H54 (cell line): Measurements from ENCODE around the gene DNM1.

Experiments
- DNase-seq: peaks from one replicate; pipeline ENCODE4 v3.0.0; 2011; ENCODE audit warnings: low spot score, mixed read lengths; ENCODE audit not compliant: insufficient read length
- FAIRE-seq: peaks from 3 replicates; lab custom pipeline; 2011; peaks lifted over from hg19 to GRCh38; lab: Jason Lieb, UNC
- POLR2A ChIP-seq: IDR thresholded peaks from 2 replicates; pipeline ENCODE4 v1.6.1; 2011; ENCODE audit warnings: low read depth, mild to moderate bottlenecking, low read length

Gene DNM1

DNA sequence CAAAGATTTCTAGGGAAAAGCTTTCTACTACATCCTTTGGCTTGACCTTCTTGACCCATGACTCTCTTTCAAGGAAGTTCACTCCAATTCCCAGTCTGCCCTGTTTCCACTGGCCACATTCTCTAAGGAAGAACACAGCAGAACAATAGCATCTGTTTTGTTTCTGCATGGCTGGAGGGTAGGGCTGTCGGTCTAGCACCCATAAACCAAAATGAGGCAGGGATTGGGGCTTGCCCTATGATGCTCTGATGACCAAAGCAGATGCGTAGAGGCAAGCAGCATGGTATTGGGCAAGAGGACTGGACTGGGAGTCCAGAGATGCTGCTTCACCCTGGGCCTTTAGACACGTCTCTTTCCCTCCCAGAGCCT lies 48.5 kb downstream of the DNM1 start:
- DNase-seq, result peak; percentile 86
- TF ChIP-seq POLR2A, result no peak
- no peak for FAIRE-seq

GRCh38 chr9:128252317-128253139 lies 49.3 kb downstream of the DNM1 start:
- DNase-seq, result no peak
- no peak for TF ChIP-seq POLR2A
- no peak for FAIRE-seq

DNA sequence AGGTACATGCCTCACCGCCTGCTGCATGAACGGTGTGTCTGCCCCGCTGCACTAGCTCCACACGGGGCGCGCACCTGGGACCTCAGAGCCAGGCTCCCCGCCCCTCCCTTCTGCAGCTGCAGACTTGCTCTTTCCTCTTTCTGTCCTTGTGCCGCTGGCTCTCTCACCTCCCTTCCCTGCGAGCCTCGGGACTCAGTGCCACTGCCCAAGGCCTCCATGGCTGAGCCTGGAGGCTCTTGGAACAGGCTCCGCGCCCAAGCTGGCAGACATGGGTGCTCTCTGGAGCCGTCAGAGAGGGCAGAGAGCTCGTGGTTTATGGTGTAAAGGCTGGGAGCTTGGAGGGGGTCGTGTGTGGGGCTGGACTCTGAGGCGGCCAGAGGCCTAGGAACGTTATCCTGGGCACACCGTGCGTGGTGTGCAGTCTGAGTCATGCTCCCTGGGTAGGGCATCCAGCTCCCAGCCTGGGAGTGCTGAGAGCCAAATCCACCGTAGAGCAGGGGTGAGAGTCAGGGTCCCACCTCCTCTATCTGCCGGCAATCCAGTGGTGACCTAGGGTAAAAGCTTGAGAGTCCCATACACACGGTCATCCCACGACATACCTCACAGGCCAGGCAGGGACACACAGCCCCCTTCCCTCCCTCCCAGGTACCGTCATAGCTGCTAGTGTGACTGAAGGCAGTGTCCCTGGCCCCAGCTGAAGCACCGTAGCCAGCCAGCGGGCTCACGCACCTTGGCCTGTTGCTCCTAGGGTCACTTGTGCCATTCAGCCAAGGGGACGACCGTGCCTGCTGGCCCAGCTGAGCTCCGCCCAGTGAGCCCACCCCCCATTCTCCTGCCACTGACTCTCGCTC lies 50.2 kb downstream of the DNM1 start:
- no peak for TF ChIP-seq POLR2A
- FAIRE-seq (no peak), DNase-seq (no peak)

- no peak for FAIRE-seq
- no peak for DNase-seq
- no peak for TF ChIP-seq POLR2A
Observed at GRCh38 chr9:128253991-128254346, 50.8 kb downstream of the DNM1 start.

- no peak for TF ChIP-seq POLR2A
- FAIRE-seq (no peak), DNase-seq (no peak)
Observed at GRCh38 chr9:128254362-128254761, 51.2 kb downstream of the DNM1 start.

DNA sequence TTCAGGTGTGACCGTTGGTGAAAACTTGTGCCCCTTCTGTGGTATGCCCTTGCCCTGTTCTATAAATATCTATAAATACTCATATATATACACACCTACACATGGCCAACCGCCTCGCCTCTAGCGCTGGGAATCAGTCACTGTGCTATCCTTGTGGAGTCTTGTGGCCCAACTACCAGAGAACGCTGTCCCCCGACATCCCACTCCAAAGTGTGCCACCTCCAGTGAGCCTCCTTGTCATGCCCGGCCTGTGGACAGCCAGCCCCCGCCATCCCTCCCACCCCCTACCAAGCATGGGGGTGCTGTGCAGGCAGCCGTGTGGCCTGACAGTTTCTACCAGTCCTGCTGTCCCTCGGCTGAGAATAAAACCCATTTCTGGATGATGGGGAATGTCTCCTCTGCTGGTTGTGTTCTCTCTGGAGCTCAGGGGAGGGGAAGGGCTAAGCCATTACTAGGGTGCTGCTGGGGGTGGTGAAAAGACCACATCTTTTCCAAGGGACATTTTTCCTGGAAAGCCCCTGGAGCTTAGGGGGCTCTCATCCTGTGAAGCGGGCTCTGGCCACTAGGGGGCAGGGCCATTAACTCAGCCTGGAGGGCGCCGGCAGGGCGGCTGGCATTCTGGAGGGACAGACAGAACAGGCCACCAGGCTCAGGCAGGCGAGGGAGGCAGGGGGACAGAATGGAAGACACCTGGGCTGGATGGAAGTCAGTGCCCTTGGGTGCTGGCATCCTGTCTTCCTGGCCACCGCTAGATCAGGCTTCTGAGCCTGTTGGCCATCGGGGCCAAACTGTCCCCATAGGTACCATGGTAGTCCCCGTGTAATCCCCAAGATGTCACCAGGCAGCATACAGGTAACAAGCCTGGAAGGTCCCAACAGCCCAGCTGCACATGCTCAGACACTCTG lies 51.9 kb downstream of the DNM1 start:
- TF ChIP-seq POLR2A, result no peak
- no peak for FAIRE-seq
- DNase-seq, result peak; percentile 95

DNA sequence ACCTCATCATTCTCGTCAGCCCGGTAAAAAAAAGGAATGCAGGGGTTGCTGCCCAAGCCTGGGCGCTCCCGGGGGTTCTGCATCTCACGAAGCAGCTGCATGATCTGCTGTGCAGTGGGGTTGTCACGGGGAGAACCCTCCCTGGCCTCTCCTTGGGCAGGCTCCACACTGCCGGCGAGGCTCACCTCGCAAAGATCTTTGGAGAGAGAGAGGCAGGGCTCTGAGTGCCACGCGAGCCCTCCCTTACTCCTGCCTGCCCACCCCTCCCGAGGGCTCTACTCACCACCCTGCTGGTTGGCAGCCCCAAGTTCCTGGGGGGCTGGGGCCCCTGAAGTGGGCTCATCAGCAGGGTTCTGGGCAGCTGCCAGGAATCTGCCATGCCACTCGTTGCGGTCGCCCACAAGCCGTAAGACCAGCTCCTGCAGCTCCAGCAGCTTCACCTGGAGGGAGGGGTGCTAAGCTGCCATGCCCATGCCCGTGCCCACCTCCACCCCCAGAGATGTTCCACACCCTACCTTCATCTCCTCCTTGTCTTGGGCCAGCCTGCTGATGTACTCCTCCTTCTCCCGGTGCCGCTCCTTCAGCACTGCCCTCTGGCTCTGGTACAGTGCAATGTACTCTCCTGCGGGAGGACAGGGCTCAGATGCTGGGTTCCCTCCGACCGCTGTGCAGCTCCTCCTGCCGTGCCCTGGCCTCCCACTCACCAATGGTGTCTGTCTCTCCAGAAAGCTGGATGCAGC lies 54.1 kb downstream of the DNM1 start:
- no peak for FAIRE-seq
- no peak for DNase-seq

GRCh38 chr9:128257907-128258306 lies 54.7 kb downstream of the DNM1 start:
- TF ChIP-seq POLR2A, result no peak
- no peak for FAIRE-seq

More for the DNA sequence above, 54.1 kb downstream of the DNM1 start:
- TF ChIP-seq POLR2A, result no peak

DNA sequence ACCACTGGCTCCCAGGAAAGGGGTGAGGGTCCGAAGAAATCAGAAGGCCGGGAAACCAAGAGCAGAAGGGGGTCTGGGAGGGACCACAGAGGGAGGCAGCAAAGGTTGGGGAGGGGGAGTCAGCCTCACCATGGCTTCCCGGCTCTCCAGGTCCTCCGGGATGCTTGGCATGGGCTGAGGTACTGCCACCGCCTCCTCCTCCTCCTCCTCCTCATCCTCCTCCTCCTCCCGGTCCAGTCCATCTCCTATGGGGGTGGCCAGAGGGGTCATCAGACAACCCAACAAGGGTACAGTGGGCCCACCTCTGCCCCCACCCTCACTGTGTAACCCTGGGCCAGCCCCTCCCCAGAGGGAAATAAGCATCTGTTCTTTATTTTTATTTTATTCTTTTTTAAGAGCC lies 55.1 kb downstream of the DNM1 start:
- TF ChIP-seq POLR2A, result no peak
- FAIRE-seq, result no peak
- DNase-seq, result no peak

More at GRCh38 chr9:128257907-128258306, 54.7 kb downstream of the DNM1 start:
- no peak for DNase-seq

- no peak for TF ChIP-seq POLR2A
- FAIRE-seq (no peak), DNase-seq (no peak)
Observed at GRCh38 chr9:128259156-128259555, 56.0 kb downstream of the DNM1 start.

GRCh38 chr9:128260340-128260739 lies 57.2 kb downstream of the DNM1 start:
- no peak for TF ChIP-seq POLR2A
- no peak for FAIRE-seq
- no peak for DNase-seq

GRCh38 chr9:128262687-128263086 lies 59.5 kb downstream of the DNM1 start:
- FAIRE-seq (no peak), DNase-seq (no peak)
- no peak for TF ChIP-seq POLR2A

DNA sequence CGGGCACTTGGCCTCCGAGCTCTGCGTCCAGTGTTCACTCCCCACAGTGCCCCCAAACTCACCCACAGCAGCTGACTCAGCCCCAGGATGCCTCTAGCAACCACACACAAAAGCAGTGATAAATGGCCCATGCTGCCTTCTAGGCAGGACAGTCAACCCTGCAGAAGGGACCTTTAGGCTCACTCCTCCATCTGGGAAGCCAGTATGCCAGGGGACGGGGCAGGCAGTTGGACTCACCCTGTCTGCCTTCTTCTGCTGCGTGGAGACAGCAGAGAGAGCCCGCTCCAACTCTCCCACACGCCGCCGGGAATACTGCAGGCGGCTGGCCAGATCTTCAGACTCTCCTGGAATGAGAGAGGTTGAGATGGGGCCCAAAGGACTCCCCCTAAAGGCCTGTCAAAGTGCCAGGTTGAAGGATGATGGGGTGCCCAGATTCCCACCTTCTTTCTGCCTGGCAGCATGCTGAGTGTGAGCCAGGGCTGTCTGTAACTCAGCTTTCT lies 62.2 kb downstream of the DNM1 start:
- no peak for DNase-seq
- no peak for TF ChIP-seq POLR2A
- FAIRE-seq, result no peak
